Measurements from ENCODE around the gene TAB2. TPM values are rescaled to one million over a fixed set of nuclear protein-coding genes. Genes with fewer than 3 reads are reported as not detected.

TAB2 gene
- total RNA-seq, 1 experiment from 2014 or later = 14.7 TPM

DNA sequence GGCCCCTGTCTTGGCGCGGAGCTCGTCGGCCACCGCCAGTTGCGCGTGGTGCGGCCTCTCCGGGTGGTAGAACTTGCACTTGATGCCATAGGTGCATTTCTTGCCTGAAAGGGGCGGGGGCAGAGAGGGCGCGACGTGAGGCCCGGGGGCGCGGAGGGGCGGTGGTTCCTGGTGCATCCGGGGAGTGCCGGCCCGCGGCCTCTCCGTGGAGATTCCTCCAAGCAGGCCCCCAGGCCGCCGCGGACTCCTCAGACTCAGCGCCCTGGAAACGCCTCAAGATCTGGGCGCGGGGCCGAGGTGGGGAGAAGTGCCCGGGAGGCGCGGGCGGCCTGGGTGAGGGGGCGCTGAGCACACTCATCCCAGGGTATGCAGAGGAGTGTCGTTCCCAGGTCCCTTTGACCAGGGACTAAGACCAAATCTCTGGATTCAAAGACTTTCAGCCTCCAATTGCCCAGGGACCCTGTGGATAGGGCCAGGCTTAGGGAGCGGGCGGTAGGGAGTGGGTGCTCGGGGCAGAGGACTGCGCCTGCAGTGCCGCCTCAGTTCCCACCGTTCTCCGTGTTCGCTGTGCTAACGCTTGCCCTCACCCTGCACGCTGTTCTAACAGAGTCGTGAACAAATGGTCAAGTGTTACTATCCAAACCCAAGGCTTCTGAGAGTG lies 134.0 kb downstream of the TAB2 start:
- Histone ChIP-seq H3K9ac (ENCODE audit: low read length) (no peak overlapping the region), H3K9me2 (replicated peaks; ENCODE audit: low read length) (no peaks in the 10 kb centered on the region), H3K27me3 (ENCODE audit: low read length) (no peaks in the 10 kb centered on the region), H3K79me2 (ENCODE audit: low read length) (no peaks in the 10 kb centered on the region), H3F3A (ENCODE audit: low read length, unreplicated experiment) (no peaks in the 10 kb centered on the region), H3K4me1 (ENCODE audit: insufficient read depth, low read length) (peaks cover 14% of the 10 kb centered on the region), H3K36me3 (ENCODE audit: low read depth, low read length) (no peaks in the 10 kb centered on the region), H4K20me1 (ENCODE audit: low read length) (no peaks in the 10 kb centered on the region), H3K4me3 (ENCODE audit: low read length) (no peak overlapping the region), H3K9me3 (ENCODE audit: low read length) (no peaks in the 10 kb centered on the region), H3K27ac (ENCODE audit: low read length) (no peak overlapping the region), H3K4me2 (ENCODE audit: low read length) (no peak overlapping the region), H2AFZ (ENCODE audit: low read length) (no peak overlapping the region)
- ChIA-PET POLR2A (ENCODE audit: unreplicated experiment) (no interaction called here), CTCF (no interaction called here)
- no TSS peak for BruUV-seq (replicated peaks)
- ATAC-seq = no peak
- DNase-seq = no peak
- intact Hi-C loops (cut with micrococcal nuclease) = no loop called here
- TF ChIP-seq CTCF (conservative IDR thresholded peaks at IDR 0.05; ENCODE audit: low read depth, low read length) (no peak), EZH2phosphoT487 (IDR thresholded peaks at IDR 0.05; ENCODE audit: borderline replicate concordance, low read length) (no peak), EZH2 (IDR thresholded peaks at IDR 0.05; ENCODE audit: low read length, unreplicated experiment) (no peak)

DNA sequence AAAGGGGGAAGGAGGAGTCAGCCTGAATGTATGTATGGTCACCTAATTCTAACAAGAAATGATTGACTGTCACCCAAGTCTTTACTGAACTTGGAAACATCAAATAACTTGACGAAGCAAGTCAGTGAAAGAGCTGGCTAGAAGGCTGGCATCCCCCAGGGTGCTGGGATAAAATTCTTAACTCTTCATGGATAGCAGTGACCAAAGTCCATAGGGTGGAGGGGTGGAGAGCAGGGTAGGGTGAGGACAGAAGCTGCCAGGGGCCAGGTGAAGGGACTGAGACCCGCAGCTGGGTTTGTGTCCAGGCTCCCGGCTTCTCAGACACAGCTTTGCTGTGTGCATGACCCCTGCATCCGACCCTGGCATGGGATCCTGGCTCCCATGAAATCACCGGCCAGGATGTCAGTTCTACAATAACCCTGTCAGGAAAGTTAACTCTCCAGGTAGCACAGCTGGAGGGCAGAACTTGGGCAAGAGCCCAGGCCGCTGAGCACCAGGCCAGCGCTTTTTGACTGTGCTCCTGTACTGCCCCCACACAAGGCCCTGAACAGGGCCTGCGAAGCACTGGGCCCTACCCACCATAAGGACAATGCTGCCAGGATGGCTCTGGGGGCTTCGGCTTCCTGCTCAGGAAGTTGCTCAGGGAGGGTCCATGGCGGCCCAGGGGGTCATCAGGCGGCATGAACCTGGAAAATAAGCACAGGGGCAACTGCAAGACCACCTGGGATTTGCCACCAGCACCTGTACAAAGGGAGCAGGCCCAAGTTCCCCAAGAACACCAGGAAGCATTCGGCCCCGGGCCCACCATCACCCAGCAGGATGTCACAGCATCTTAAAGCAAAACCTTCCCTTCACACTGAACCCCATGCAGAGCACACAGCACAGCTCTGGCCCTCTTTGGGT lies 134.8 kb downstream of the TAB2 start:
- Histone ChIP-seq H3K4me2 (ENCODE audit: low read length) (no peak overlapping the region), H3K36me3 (ENCODE audit: low read depth, low read length) (no peaks in the 10 kb centered on the region), H3K9me3 (ENCODE audit: low read length) (no peaks in the 10 kb centered on the region), H3F3A (ENCODE audit: low read length, unreplicated experiment) (no peaks in the 10 kb centered on the region), H4K20me1 (ENCODE audit: low read length) (no peaks in the 10 kb centered on the region), H3K27ac (ENCODE audit: low read length) (no peak overlapping the region), H3K9me2 (replicated peaks; ENCODE audit: low read length) (no peaks in the 10 kb centered on the region), H3K4me3 (ENCODE audit: low read length) (no peak overlapping the region), H3K4me1 (ENCODE audit: insufficient read depth, low read length) (peaks cover 14% of the 10 kb centered on the region), H3K9ac (ENCODE audit: low read length) (no peak overlapping the region), H3K27me3 (ENCODE audit: low read length) (no peaks in the 10 kb centered on the region), H3K79me2 (ENCODE audit: low read length) (no peaks in the 10 kb centered on the region), H2AFZ (ENCODE audit: low read length) (no peak overlapping the region)
- ATAC-seq = no peak
- CTCF ChIA-PET = no interaction called here
- no peak for DNase-seq
- POLR2A ChIA-PET (ENCODE audit: unreplicated experiment) = no interaction called here
- intact Hi-C loops (cut with micrococcal nuclease) = no loop called here
- no TSS peak for BruUV-seq (replicated peaks)
- no peak for TF ChIP-seq CTCF (conservative IDR thresholded peaks at IDR 0.05; ENCODE audit: low read depth, low read length)
- no peak for TF ChIP-seq EZH2phosphoT487 (IDR thresholded peaks at IDR 0.05; ENCODE audit: borderline replicate concordance, low read length)
- no peak for TF ChIP-seq EZH2 (IDR thresholded peaks at IDR 0.05; ENCODE audit: low read length, unreplicated experiment)
